Measurements from ENCODE around the gene DNER.

DNA sequence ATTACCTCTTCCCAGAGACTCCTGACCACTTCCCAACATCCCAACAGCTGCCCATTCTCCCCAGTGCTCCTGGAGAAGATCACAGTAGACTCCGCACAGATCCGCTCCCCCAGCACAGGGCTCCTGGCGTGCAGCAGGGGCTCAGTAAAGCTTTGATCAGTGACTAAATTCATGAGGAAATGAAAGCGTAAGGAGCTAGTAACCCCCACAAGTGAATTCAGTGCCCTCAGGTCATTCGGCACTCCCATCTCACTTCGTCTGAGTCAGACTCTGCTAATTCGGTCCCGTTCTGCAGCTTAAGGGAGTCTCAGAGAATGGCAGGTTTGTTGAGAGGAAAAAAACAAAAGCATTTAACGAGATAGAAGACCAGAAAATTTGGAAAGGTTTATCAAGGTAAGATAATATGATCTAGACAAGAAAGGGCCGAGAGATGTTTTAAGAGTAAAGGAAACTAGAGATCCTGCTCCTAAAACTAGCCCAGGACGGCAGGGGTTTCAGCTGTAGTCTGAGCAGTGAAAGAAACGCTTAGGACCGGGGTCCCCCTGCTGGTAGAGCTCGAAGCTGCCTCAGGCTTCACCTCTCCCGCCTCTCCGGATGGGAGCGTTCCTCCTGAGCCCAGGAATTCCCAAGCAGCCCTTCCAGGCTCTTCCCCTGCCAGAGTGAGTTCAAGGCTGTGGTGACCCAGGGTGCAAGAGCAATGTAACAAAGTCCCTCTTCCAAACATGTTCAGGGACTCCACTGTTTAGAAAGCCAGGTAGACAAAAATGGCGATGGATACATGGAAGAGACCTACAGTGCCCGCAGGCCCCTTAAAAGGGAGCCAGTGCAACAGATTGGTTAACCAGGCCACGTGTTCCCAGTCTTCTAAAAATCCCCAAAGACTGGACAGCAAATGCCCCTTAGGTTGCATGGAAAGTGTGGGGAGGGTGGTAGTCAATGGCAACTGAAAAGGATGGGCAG is 127.3 kb downstream of the DNER start:
- peak; percentile 58 for TF ChIP-seq CTCF (conservative IDR thresholded peaks at IDR 0.05; ENCODE audit: low read length)
- no peak for TF ChIP-seq EZH2phosphoT487 (IDR thresholded peaks at IDR 0.05; ENCODE audit: borderline replicate concordance)

All from Loucy (cell line).